Natural killer cell (primary cell): ENCODE results near the gene BPIFA1. TPM values are rescaled to one million over a fixed set of nuclear protein-coding genes. Genes with fewer than 3 reads are reported as not detected.

Experiments used
- ATAC-seq, 3 donors: fragments of 150-1000 bp in 2 of 3; fragments of 200-7000 bp in 1 of 3; cut with Tn5 transposase; 1 replicate in 1 of 3; 2 replicates in 2 of 3; pipeline ENCODE4 v1.10.0; 2021; ENCODE audit warnings: mild to moderate bottlenecking in 2 of 3, moderate library complexity in 2 of 3
- DNase-seq, 2 donors: peaks; one replicate each; pipeline versions ENCODE4 v3.0.0 to v3.0.0-alpha.2; 2013 to 2021; ENCODE audit warnings: mixed read lengths in 1 of 2
- H3K27ac ChIP-seq: one replicate; pipeline ENCODE4 v1.5.1; 2013; ENCODE audit warnings: mild to moderate bottlenecking, low read length
- H3K27me3 ChIP-seq: one replicate; pipeline ENCODE4 v1.6.1; 2013; ENCODE audit warnings: low read length; ENCODE audit not compliant: control insufficient read depth, insufficient read depth
- H3K36me3 ChIP-seq: one replicate; pipeline ENCODE4 v1.6.1; 2013; ENCODE audit warnings: low read length; ENCODE audit not compliant: control insufficient read depth, insufficient read depth
- H3K4me1 ChIP-seq: one replicate; pipeline ENCODE4 v1.6.1; 2013; ENCODE audit warnings: low read length; ENCODE audit not compliant: control insufficient read depth, insufficient read depth
- H3K4me3 ChIP-seq: one replicate; pipeline ENCODE4 v1.5.1; 2013; ENCODE audit warnings: low read length
- H3K9me3 ChIP-seq: one replicate; pipeline ENCODE4 v1.6.1; 2013; ENCODE audit warnings: low read length; ENCODE audit not compliant: control insufficient read depth, insufficient read depth
- H3K27ac Mint-ChIP-seq, 2 donors: one replicate each; pipeline ENCODE4 v1.8.0; 2022; ENCODE audit warnings: mild to moderate bottlenecking in 2 of 2, mixed read lengths in 2 of 2, moderate library complexity in 1 of 2
- H3K27me3 Mint-ChIP-seq, 2 donors: one replicate each; pipeline ENCODE4 v1.8.0; 2022; ENCODE audit warnings: low read depth in 2 of 2, mixed read lengths in 2 of 2
- H3K36me3 Mint-ChIP-seq: one replicate; pipeline ENCODE4 v1.8.0; 2022; ENCODE audit warnings: mixed read lengths
- H3K4me1 Mint-ChIP-seq, 2 donors: one replicate each; pipeline ENCODE4 v1.8.0; 2022; ENCODE audit warnings: mixed read lengths in 2 of 2
- H3K4me3 Mint-ChIP-seq: one replicate; pipeline ENCODE4 v1.8.0; 2022; ENCODE audit warnings: mild to moderate bottlenecking, moderate library complexity, mixed read lengths
- H3K9me3 Mint-ChIP-seq, 2 donors: one replicate each; pipeline ENCODE4 v1.8.0; 2022; ENCODE audit warnings: mixed read lengths in 2 of 2
- CTCF ChIP-seq: fragments of 200-600 bp; IDR thresholded peaks from one replicate; pipeline ENCODE4 v1.8.0; 2022; ENCODE audit warnings: antibody characterized with exemption
- WGBS: methylation state at CpG from one replicate; pipeline ENCODE4 v1.1.7; 2013; ENCODE audit warnings: missing lambda C conversion rate; ENCODE audit not compliant: insufficient coverage; 5-methylcytosine and 5-hydroxymethylcytosine counted together
- intact Hi-C: fragments of 100-400 bp; cut with micrococcal nuclease; formaldehyde crosslinking; loops from one replicate; pipeline ENCODE4 v1.14.2; 2022
- total RNA-seq, 4 donors: library from RNA; stranded (reverse); fragments of 120-200 nt in 1 of 4; gene quantifications; one replicate each; pipeline versions ENCODE4 v1.2.3 to v1.2.4, GENCODE V29; 2013 to 2022

BPIFA1 gene
- total RNA-seq, 3 donors from 2014 or later (not counting 1 experiment from before 2014, with no cell fraction given) = not detected

DNA sequence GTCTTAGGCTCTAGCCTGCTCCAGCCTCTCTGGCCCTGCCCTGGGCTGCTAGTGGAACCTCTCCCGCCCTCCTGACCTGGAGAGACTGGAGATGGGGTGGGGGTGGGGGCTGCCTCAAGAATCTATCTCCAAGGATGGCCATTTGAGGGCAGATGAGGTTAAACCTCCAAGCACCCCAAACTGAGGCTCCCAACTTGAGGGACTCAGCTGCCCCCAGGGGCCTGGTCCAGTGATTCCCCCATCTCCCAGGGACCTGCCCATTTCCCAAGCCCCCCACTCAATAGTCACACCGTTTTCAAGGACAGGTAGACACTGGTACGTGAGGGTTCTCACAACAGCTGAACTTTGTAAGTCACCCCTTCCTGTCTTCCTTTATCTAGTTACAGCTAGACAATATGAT, 40.1 kb downstream of the BPIFA1 start:
- no peak overlapping the region for H3K4me3 ChIP-seq
- H3K36me3 ChIP-seq = no peaks in the 10 kb centered on the region
- WGBS = 61% methylated on average over 3 of the region's 3 CpGs
- no peak for TF ChIP-seq CTCF
- intact Hi-C loops = no loop called here
- no peaks in the 10 kb centered on the region for H3K27me3 ChIP-seq
- H3K36me3 Mint-ChIP-seq = no peaks in the 10 kb centered on the region
- peaks cover 17 to 25% of the 10 kb centered on the region in 2 donors for H3K27me3 Mint-ChIP-seq
- no peak for ATAC-seq
- H3K9me3 ChIP-seq = no peaks in the 10 kb centered on the region
- H3K27ac ChIP-seq = no peak overlapping the region
- no peak for DNase-seq
- H3K4me3 Mint-ChIP-seq = no peak overlapping the region
- H3K27ac Mint-ChIP-seq = no peak overlapping the region
- no peaks in the 10 kb centered on the region for H3K4me1 Mint-ChIP-seq
- no peaks in the 10 kb centered on the region for H3K9me3 Mint-ChIP-seq
- H3K4me1 ChIP-seq = no peaks in the 10 kb centered on the region

GRCh38 chr20:33276303-33277113, 40.7 kb downstream of the BPIFA1 start:
- Mint-ChIP-seq H3K4me3 (no peak overlapping the region), H3K27me3 (peaks cover 17 to 25% of the 10 kb centered on the region in 2 donors), H3K36me3 (no peaks in the 10 kb centered on the region), H3K27ac (no peak overlapping the region), H3K4me1 (no peaks in the 10 kb centered on the region), H3K9me3 (no peaks in the 10 kb centered on the region)
- ATAC-seq (no peak), DNase-seq (no peak)
- H3K27ac ChIP-seq = no peak overlapping the region
- H3K9me3 ChIP-seq = no peaks in the 10 kb centered on the region
- H3K4me1 ChIP-seq = no peaks in the 10 kb centered on the region
- WGBS = 81% methylated on average over 11 of the region's 12 CpGs
- intact Hi-C loops = no loop called here
- no peaks in the 10 kb centered on the region for H3K27me3 ChIP-seq
- H3K36me3 ChIP-seq = no peaks in the 10 kb centered on the region
- H3K4me3 ChIP-seq = no peak overlapping the region
- no peak for TF ChIP-seq CTCF

DNA sequence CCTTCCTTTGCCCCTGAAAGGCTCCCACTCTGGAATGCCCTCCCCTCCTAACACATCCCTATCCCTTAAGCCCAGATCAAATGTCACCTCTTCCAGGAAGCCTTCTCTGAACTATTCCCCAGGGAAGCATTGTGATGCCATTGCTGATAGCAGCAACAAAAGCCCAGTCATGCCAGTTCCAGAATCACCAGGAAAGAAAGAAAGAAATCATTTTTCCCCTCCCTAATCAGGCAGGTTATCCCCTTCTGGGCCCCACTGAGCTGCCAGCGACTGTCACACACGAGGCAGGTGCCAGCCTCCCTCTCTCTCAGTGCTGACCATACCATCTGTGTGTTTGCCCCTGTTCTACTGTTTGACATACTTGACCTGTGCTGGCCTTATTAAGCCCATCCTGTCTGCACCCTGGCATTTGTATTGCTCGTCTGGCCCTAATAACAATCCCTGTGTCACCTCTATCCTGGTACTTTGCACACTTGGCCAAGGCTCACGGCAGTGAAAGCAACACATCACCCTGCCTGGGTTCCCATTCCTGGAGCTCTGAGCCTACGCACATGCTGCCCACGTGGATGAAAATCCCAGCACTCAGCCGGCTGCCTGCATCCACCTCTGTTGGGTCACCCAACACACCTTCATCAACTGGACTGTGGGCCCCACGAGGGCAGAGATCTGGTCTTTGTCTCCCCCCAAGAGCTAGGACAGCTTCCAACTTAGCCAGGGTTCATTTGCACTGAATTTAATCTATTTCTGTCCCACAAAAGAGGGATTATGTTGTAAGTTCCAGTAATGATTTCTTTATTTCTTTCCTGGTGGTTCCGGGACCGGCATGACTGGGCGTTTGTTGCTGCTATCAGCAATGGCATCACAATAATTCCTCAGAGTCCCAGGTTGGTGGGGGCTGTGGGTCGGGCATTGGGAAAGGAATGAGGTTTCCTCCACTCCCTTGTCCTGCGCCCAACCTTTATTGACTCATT, 42.0 kb downstream of the BPIFA1 start:
- Mint-ChIP-seq H3K36me3 (no peaks in the 10 kb centered on the region), H3K4me1 (no peaks in the 10 kb centered on the region), H3K4me3 (no peak overlapping the region), H3K9me3 (no peaks in the 10 kb centered on the region), H3K27ac (no peak overlapping the region), H3K27me3 (peaks cover 14 to 20% of the 10 kb centered on the region in 2 donors)
- intact Hi-C loops = no loop called here
- no peak for ATAC-seq
- H3K27me3 ChIP-seq = no peaks in the 10 kb centered on the region
- no peak for TF ChIP-seq CTCF
- no peak overlapping the region for H3K4me3 ChIP-seq
- H3K9me3 ChIP-seq = no peaks in the 10 kb centered on the region
- H3K4me1 ChIP-seq = no peaks in the 10 kb centered on the region
- no peak for DNase-seq
- H3K36me3 ChIP-seq = no peaks in the 10 kb centered on the region
- H3K27ac ChIP-seq = no peak overlapping the region
- whole genome bisulfite sequencing = 70% methylated on average over 12 of the region's 13 CpGs
